Stimulated activated memory B cell treated with anti-CD40 and anti-IgM and Interleukin-4, amounts not matched to agents 10 μg/mL and 1 μg/mL and 100 μg/mL, for 72 hours (primary cell): Measurements from ENCODE around the gene GNB1.
A peak's percentile ranks its signal among the peaks of the same experiment; 100 is the strongest.

Experiments
- ATAC-seq: fragments of 150-1000 bp; cut with Tn5 transposase; 2 replicates; pipeline ENCODE4 v1.10.0; 2021
- H3K27ac Mint-ChIP-seq: one replicate; pipeline ENCODE4 v1.8.0; 2022; ENCODE audit warnings: mild to moderate bottlenecking, mixed read lengths
- H3K27me3 Mint-ChIP-seq: one replicate; pipeline ENCODE4 v1.8.0; 2022; ENCODE audit warnings: mixed read lengths
- H3K36me3 Mint-ChIP-seq: one replicate; pipeline ENCODE4 v1.8.0; 2022; ENCODE audit warnings: mixed read lengths
- H3K4me1 Mint-ChIP-seq: one replicate; pipeline ENCODE4 v1.8.0; 2022; ENCODE audit warnings: mixed read lengths
- H3K4me3 Mint-ChIP-seq: one replicate; pipeline ENCODE4 v1.8.0; 2022; ENCODE audit warnings: mild to moderate bottlenecking, moderate library complexity, mixed read lengths
- H3K9me3 Mint-ChIP-seq: one replicate; pipeline ENCODE4 v1.8.0; 2022; ENCODE audit warnings: mixed read lengths

GNB1 gene

GRCh38 chr1:1846386-1846918, 44.4 kb downstream of the GNB1 start:
- no peak for ATAC-seq
- H3K9me3 Mint-ChIP-seq: no peaks in the 10 kb centered on the region
- H3K27ac Mint-ChIP-seq: peak overlapping the region; percentile 76
- peaks cover 25% of the 10 kb centered on the region for H3K36me3 Mint-ChIP-seq
- no peaks in the 10 kb centered on the region for H3K27me3 Mint-ChIP-seq
- peaks cover 86% of the 10 kb centered on the region for H3K4me1 Mint-ChIP-seq
- no peak overlapping the region for H3K4me3 Mint-ChIP-seq

- H3K36me3 Mint-ChIP-seq: peaks cover 15% of the 10 kb centered on the region
- H3K9me3 Mint-ChIP-seq: no peaks in the 10 kb centered on the region
- H3K27ac Mint-ChIP-seq: peak overlapping the region; percentile 83
- ATAC-seq: peak; percentile 66
- peak overlapping the region; percentile 44 for H3K4me3 Mint-ChIP-seq
- peaks cover 73% of the 10 kb centered on the region for H3K4me1 Mint-ChIP-seq
- no peaks in the 10 kb centered on the region for H3K27me3 Mint-ChIP-seq
Measured at GRCh38 chr1:1842360-1843146, 48.3 kb downstream of the GNB1 start.

GRCh38 chr1:1841575-1841995, 49.3 kb downstream of the GNB1 start:
- Mint-ChIP-seq H3K27ac (peak overlapping the region; percentile 83), H3K27me3 (no peaks in the 10 kb centered on the region), H3K4me1 (peaks cover 64% of the 10 kb centered on the region), H3K36me3 (peaks cover 15% of the 10 kb centered on the region), H3K9me3 (no peaks in the 10 kb centered on the region), H3K4me3 (peak overlapping the region; percentile 44)
- ATAC-seq: no peak

GRCh38 chr1:1839311-1839965, 51.4 kb downstream of the GNB1 start:
- Mint-ChIP-seq H3K27ac (peak overlapping the region; percentile 14), H3K27me3 (no peaks in the 10 kb centered on the region), H3K4me1 (peaks cover 61% of the 10 kb centered on the region), H3K36me3 (peaks cover 12% of the 10 kb centered on the region), H3K4me3 (no peak overlapping the region), H3K9me3 (no peaks in the 10 kb centered on the region)
- ATAC-seq: no peak

- no peak overlapping the region for H3K4me3 Mint-ChIP-seq
- H3K27ac Mint-ChIP-seq: no peak overlapping the region
- ATAC-seq: no peak
- H3K9me3 Mint-ChIP-seq: no peaks in the 10 kb centered on the region
- no peaks in the 10 kb centered on the region for H3K27me3 Mint-ChIP-seq
- peaks cover 18% of the 10 kb centered on the region for H3K36me3 Mint-ChIP-seq
- peaks cover 60% of the 10 kb centered on the region for H3K4me1 Mint-ChIP-seq
Measured at GRCh38 chr1:1836119-1836518, 54.8 kb downstream of the GNB1 start.

GRCh38 chr1:1835546-1835945, 55.3 kb downstream of the GNB1 start:
- Mint-ChIP-seq H3K9me3 (no peaks in the 10 kb centered on the region), H3K27ac (peak overlapping the region; percentile 82), H3K4me3 (peak overlapping the region; percentile 21), H3K27me3 (no peaks in the 10 kb centered on the region), H3K36me3 (peaks cover 18% of the 10 kb centered on the region), H3K4me1 (peaks cover 60% of the 10 kb centered on the region)
- no peak for ATAC-seq

GRCh38 chr1:1833916-1834325, 57.0 kb downstream of the GNB1 start:
- H3K9me3 Mint-ChIP-seq: no peaks in the 10 kb centered on the region
- H3K4me1 Mint-ChIP-seq: peaks cover 58% of the 10 kb centered on the region
- peak; percentile 95 for ATAC-seq
- H3K36me3 Mint-ChIP-seq: peaks cover 24% of the 10 kb centered on the region
- peak overlapping the region; percentile 64 for H3K4me3 Mint-ChIP-seq
- H3K27me3 Mint-ChIP-seq: no peaks in the 10 kb centered on the region
- H3K27ac Mint-ChIP-seq: peak overlapping the region; percentile 82

- Mint-ChIP-seq H3K27ac (peak overlapping the region; percentile 82), H3K9me3 (no peaks in the 10 kb centered on the region), H3K36me3 (peaks cover 24% of the 10 kb centered on the region), H3K4me3 (peak overlapping the region; percentile 64), H3K4me1 (peaks cover 63% of the 10 kb centered on the region), H3K27me3 (no peaks in the 10 kb centered on the region)
- peak; percentile 91 for ATAC-seq
Measured at GRCh38 chr1:1833456-1833855, 57.4 kb downstream of the GNB1 start.

- peak overlapping the region; percentile 82 for H3K27ac Mint-ChIP-seq
- peaks cover 23% of the 10 kb centered on the region for H3K36me3 Mint-ChIP-seq
- H3K4me1 Mint-ChIP-seq: peaks cover 65% of the 10 kb centered on the region
- no peaks in the 10 kb centered on the region for H3K9me3 Mint-ChIP-seq
- ATAC-seq: no peak
- no peaks in the 10 kb centered on the region for H3K27me3 Mint-ChIP-seq
- H3K4me3 Mint-ChIP-seq: no peak overlapping the region
Measured at GRCh38 chr1:1832820-1833219, 58.1 kb downstream of the GNB1 start.

GRCh38 chr1:1832166-1832565, 58.7 kb downstream of the GNB1 start:
- Mint-ChIP-seq H3K4me1 (peaks cover 67% of the 10 kb centered on the region), H3K27me3 (no peaks in the 10 kb centered on the region), H3K4me3 (no peak overlapping the region), H3K36me3 (peaks cover 18% of the 10 kb centered on the region), H3K27ac (peak overlapping the region; percentile 82), H3K9me3 (no peaks in the 10 kb centered on the region)
- ATAC-seq: no peak

- Mint-ChIP-seq H3K9me3 (no peaks in the 10 kb centered on the region), H3K4me1 (peaks cover 49% of the 10 kb centered on the region), H3K36me3 (peaks cover 22% of the 10 kb centered on the region), H3K27me3 (no peaks in the 10 kb centered on the region), H3K4me3 (no peak overlapping the region), H3K27ac (peak overlapping the region; percentile 72)
- ATAC-seq: no peak
Measured at GRCh38 chr1:1827089-1827848, 63.6 kb downstream of the GNB1 start.

GRCh38 chr1:1826356-1827088, 64.4 kb downstream of the GNB1 start:
- Mint-ChIP-seq H3K4me3 (no peak overlapping the region), H3K36me3 (peaks cover 18% of the 10 kb centered on the region), H3K9me3 (no peaks in the 10 kb centered on the region), H3K4me1 (peaks cover 45% of the 10 kb centered on the region), H3K27me3 (no peaks in the 10 kb centered on the region), H3K27ac (peak overlapping the region; percentile 46)
- ATAC-seq: no peak

- no peaks in the 10 kb centered on the region for H3K9me3 Mint-ChIP-seq
- ATAC-seq: no peak
- peaks cover 43% of the 10 kb centered on the region for H3K4me1 Mint-ChIP-seq
Measured at GRCh38 chr1:1825217-1825616, 65.7 kb downstream of the GNB1 start.

GRCh38 chr1:1819762-1820161, 71.1 kb downstream of the GNB1 start:
- Mint-ChIP-seq H3K4me1 (peaks cover 7% of the 10 kb centered on the region), H3K36me3 (peaks cover 30% of the 10 kb centered on the region), H3K9me3 (no peaks in the 10 kb centered on the region), H3K4me3 (no peak overlapping the region), H3K27me3 (no peaks in the 10 kb centered on the region), H3K27ac (no peak overlapping the region)
- ATAC-seq: no peak

More at GRCh38 chr1:1825217-1825616, 65.7 kb downstream of the GNB1 start:
- Mint-ChIP-seq H3K36me3 (peaks cover 24% of the 10 kb centered on the region), H3K4me3 (no peak overlapping the region), H3K27me3 (no peaks in the 10 kb centered on the region), H3K27ac (peak overlapping the region; percentile 40)
